HG03196 (cell line): ENCODE data around the gene SARM1.

Experiments used
- ATAC-seq: cut with Tn5 transposase; IDR thresholded peaks from one replicate; pipeline ENCODE4 v1.9.1; 2021; ENCODE audit not compliant: unreplicated experiment

SARM1 gene

DNA sequence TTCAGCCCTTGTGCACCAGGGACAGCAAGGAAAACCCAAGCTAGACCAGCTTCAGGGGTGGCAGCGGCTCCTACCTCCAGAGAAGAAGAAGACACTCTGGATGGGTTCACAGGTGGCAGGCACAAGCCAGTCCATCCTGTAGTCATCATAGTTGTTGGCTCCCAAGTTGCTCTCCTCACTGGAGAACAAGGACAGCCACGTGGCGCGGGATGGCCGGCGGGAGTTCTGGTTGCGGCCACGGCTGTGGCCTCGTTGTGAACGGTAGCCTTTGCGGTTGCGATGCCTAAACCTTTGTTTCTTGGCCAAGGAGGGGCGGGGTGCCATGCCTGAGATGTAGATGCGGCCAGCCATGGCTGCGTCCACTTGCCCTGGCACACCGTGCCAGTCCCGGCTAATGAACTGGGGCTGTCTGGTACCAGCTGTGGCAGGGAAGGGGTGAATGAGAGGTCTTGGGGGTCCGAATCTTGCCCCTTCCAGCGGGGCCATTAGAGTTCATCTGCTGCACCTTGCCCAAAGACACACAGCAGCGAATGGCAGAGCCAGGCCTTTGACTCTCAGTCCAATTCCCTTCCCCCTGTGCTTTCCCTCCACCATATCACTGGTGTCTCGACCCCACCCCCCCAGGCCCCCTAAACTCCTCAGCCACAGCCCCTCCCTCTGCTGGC is 3.7 kb upstream of the SARM1 start:
- ATAC-seq: no peak

DNA sequence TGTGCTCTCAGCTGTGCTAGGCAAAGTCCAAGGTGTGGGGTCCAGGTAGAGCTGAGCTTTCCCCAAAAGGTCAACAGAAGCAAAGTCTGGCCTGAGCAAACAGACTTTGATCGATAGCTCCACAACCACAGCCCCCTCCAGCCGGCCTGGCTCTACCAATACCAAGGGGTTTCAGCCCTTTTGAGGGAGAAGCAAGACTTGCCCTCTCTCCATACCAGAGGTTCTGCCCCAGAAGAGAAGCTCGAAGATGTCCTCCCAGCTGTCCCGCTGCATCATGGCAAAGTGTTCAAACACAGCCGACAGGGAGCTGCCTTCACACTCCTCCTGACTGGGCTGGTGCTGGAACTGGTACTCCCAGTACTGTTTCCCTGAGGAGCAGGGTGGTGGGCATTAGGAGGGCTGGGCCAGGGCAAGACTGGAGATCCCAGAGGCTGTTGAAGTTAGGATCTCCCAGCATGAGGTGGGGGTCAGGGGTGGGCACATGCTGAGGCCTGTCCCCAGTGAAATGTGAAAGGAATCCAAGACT is 3.1 kb upstream of the SARM1 start:
- no peak for ATAC-seq

DNA sequence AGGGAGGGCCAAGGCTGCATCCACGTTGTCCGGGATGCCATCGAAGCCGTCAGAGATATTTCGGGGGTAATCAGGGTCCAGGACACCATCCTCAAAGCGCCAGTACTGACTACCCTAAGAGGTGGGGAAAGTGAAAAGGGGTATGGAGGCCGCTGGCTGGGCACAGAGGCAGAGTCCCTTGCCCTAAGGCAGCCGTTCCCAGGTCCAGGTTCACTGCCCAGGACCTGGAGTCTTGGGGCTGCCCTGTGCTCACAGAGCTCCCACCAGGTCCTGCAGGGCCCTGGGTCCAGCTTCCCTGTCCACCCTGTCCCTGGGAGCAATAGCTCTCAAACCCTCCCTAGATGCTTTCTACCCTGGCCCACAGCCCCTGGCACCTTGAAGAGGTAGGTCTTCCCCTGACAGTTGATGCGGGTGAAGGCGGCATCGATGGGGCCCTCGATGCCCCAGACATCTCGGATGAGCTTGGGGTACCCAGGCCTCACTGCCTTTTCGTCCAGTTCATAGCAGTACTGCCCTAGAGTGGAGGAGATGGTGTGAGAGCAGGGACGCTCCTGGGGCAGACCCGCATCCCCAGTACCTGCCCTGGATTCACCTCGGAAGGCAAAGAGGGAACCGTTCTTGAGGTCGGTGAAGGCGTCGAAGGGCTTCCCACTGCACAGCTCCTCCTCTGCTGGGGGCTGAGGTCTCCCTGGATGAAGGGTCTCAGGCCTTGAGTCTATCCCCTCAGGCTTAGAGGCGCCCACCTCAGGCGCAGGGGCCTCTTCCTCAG is 2.4 kb upstream of the SARM1 start:
- no peak for ATAC-seq

DNA sequence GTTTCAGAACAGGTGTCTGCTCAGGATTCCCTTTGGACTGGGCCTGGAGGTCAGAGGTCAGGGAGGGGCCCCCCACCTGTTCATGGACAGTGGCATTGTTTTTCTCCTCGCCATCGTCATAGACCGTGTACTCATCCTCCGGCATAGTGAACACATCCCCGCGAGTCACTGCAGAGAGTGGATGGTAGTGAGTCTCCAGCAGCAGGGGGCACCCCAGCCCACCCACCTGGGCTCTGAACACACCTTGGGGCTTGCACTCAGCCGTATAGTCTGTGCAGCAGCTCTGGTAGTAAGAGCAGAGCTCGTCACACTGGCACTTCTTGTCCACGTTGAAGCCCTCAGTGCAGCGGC is 1.8 kb upstream of the SARM1 start:
- ATAC-seq: no peak

DNA sequence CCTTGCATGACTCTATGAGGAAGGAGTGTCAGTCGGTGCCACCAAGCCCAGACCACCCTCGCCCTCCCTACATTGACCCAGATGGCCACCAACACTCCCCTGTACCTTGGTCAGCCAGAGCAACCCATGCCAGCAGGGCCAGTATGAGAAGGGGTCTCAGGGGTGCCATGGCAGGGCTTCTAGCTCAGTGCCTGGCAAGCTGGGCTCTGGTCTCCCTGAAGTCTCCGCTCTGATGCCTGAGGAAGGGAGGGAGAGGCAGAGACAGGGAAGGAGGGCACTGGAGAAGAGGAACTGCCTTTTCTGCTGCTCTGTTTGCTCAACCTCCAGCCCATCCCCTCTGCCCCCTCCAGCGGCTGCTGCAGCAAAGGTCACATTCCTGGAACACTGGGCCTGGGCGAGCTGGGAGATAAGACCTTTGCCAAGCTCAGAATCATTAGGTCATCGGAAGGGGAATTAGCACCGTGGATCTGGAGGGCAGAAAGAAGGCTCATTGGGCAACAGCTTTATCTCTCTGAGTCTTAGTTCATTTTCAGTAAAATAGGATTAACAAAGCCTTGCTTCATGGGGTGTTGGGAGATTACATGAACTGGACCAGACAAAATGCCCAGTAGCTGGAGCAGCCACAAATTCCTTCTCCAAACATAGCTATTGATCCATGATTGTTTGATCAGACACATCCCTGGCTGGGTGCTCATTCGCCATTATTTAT is 1.3 kb upstream of the SARM1 start, which contains the start of gene VTN:
Gene VTN, minus strand, starts transcription at position 273 of the 709 bp plus-strand sequence. Its CDS starts 104 bp downstream, at position 169.
- ATAC-seq: no peak

DNA sequence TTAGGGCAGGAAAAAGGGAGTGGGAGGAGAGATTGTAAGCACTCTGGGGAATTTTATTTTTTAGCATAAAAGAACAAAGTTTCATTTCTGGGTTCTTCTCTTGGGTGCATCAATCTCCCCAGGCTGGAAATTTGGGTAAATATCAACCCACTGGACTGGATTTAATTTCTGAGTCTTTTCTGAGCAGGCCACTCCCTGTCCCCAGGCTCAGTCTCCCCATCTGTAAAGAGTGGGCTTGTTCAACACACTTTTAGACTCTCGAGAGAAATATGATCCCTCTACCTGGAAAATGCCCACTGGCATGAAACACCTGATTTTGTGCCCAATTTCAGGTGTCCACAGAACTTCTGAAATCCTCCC is 770 bp upstream of the SARM1 start:
- no peak for ATAC-seq

DNA sequence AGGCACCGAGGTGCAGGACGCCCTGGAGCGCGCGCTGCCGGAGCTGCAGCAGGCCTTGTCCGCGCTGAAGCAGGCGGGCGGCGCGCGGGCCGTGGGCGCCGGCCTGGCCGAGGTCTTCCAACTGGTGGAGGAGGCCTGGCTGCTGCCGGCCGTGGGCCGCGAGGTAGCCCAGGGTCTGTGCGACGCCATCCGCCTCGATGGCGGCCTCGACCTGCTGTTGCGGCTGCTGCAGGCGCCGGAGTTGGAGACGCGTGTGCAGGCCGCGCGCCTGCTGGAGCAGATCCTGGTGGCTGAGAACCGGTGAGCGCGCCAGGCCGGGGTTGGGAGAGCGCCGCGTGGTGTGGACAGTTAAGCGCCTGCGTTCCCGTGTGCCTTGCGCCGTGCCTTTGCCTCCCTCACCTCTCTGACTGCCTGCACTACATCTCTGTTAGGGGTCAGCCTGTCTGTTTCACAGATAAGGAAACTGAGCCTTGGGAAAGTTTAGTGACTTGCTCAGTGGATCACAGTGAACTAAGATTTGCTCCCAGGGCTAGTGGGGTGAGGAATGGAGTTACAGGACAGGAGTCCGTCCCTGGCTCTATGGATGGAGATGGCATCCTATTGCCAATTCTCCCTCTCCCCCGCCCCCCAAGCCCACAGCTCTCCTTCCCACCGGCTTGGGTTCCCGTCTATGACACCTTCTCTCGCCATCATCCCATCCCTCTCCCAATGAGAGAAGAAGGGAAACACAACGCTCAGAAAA is 880 bp downstream of the SARM1 start:
- ATAC-seq: peak; percentile 13

DNA sequence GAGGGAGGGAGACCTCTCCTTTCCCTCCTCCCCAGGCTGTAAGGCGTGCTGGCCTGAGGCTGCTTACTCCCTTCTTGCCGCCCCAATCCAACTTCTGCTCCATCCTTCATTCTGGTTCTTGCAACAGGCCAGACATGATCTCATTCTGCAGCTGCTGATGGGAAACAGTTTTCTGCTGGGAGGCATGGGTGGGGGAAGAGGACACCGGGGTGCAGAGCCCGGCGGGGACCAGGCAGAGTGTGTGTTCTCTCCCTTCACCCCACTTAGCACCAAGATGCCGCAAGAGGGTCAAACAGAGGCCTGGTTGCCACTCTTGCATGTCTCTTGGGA is 1.4 kb downstream of the SARM1 start:
- ATAC-seq: no peak

DNA sequence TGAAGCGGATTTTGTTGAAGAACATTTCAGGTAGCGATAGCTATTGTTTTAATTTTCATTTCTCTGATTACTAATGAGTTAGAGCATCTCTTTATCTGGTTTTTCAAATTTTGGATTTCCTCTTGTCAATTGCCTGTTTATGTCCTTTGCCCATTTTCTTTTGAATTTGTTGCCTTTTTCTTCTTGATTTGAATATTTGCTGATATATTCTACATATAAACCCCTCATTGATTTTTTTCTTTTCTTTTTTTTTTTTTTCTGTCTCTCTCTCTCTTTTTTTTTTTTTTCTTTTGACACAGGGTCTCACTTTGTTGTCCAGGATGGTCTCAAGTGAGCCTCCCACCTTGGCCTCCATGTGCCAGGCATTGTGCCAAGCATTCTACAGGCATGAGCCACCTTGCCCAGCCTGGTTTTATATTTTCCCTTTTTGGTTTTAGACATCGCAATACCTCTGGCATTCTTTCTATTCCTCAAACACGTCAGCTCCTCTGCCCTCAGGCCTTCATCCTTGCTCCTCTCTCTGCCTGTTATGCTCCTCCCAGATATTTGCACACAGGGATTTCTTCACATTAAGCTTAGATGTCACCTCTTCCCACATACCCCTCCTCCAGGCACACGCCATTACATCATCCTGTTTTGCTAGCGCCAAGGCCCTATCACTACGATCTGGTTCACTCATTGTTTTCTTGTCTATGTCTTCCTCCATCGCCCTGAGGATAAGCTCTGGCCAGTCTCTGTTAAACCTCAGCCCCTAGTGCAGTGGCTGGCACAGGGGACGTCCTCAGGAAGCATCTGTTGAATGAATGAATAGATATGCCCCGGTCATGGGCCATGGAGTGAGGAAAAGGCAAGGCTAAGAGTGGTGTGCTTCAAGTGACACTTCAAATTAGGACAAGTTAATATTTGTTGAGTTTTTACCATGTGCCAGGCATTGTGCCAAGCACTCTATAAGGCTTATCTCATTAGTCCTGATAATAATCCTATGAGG is 8.6 kb downstream of the SARM1 start:
- ATAC-seq: no peak

DNA sequence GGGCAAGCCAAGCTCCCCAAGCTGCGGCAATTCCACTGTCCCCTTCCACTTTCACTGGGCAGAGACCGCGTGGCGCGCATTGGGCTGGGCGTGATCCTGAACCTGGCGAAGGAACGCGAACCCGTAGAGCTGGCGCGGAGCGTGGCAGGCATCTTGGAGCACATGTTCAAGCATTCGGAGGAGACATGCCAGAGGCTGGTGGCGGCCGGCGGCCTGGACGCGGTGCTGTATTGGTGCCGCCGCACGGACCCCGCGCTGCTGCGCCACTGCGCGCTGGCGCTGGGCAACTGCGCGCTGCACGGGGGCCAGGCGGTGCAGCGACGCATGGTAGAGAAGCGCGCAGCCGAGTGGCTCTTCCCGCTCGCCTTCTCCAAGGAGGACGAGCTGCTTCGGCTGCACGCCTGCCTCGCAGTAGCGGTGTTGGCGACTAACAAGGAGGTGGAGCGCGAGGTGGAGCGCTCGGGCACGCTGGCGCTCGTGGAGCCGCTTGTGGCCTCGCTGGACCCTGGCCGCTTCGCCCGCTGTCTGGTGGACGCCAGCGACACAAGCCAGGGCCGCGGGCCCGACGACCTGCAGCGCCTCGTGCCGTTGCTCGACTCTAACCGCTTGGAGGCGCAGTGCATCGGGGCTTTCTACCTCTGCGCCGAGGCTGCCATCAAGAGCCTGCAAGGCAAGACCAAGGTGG is 9.8 kb downstream of the SARM1 start:
- no peak for ATAC-seq

DNA sequence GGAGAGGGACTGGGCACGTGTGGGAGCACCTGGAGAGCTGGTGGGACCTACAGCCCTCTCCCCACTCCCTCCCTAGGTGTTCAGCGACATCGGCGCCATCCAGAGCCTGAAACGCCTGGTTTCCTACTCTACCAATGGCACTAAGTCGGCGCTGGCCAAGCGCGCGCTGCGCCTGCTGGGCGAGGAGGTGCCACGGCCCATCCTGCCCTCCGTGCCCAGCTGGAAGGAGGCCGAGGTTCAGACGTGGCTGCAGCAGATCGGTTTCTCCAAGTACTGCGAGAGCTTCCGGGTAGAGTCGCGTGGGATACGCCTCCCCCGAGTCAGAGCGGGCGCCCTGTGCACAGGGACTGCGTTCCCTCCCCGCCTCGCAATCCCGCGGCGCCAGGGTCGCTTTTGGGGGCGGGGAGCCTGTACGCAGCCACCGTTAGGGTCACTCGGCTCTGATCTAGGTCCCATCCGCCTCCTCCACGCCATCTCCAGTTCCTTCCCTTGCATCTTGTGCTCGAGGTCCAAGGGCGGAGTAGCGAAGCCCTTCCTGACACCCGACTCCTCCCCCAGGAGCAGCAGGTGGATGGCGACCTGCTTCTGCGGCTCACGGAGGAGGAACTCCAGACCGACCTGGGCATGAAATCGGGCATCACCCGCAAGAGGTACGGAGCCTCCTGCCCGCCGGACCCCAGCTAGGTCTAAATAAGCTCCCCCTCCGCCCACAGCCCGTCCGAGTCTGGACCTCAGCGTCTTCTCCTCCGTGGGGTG is 13.0 kb downstream of the SARM1 start:
- ATAC-seq: peak; percentile 55

DNA sequence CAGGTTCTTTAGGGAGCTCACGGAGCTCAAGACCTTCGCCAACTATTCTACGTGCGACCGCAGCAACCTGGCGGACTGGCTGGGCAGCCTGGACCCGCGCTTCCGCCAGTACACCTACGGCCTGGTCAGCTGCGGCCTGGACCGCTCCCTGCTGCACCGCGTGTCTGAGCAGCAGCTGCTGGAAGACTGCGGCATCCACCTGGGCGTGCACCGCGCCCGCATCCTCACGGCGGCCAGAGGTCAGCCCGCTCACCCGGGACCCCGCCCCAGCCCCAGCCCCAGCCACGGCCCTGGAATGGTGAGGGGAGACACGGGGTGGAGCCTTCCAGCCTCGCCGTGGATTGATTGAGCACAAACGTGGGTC is 13.5 kb downstream of the SARM1 start:
- peak; percentile 9 for ATAC-seq

DNA sequence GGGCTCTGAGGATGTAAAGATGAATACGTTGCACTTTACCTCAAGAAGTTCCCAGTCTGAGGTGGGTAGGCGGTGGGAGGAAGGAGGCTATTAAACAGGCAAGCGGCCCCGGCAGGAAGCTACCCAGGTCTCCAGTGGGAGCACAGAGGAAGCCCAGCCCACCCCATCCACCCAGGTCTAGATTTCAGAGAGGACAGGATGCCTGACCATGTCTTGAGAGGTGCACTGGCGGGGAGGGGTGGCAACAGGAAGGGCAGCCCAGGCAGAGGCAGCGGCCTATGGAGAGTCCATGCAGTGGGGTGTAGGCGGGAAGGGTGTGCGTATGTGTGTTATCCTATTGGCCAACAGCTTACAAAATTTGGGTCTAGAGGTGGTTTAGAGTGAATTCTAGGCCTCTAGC is 13.9 kb downstream of the SARM1 start:
- ATAC-seq: no peak

DNA sequence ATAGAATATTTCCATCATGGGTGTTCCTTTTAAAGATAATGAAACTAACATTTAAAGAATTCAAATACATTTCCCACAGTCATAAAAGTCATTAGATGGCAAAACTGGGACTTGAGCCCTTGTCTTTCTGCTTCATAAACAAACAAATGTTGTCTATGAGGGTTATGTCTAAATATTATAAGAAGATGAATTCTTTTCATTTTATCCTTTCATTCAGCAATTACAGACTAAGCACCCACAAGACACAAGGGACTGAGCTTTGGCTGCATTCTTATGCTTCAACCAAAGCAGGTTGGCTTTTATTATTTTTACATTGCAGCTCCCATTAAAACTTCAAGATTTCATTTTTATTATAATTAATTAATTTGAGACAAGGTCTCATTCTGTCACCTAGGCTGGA is 14.9 kb downstream of the SARM1 start:
- ATAC-seq: no peak

DNA sequence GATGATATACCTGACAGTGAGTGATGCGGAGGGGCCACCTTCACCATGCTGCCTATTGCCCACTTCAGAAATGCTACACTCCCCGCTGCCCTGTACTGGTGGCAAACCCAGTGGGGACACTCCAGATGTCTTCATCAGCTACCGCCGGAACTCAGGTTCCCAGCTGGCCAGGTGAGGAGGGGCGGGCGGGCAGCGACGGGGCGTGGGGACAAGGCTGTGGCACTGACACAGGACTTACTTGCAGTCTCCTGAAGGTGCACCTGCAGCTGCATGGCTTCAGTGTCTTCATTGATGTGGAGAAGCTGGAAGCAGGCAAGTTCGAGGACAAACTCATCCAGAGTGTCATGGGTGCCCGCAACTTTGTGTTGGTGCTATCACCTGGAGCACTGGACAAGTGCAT is 16.6 kb downstream of the SARM1 start:
- ATAC-seq: no peak

DNA sequence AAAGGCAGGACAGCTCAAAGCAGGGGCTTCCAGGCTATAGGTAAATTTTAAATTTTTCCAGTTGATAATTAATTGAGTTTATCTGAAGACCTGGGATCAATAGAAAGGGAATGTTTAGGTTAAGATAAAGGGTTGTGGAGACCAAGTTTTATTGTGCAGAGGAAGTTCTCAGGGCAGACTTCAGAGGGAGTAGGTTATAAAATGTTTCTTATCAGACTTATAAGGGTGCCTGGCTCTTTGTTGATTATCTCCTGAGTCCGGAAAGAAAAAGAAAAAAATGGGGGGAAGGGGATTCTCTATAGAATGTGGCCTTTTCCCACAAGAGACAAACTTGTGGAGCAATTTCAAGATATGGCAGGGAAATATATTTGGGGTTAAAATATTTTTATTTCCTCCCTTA is 18.6 kb downstream of the SARM1 start:
- ATAC-seq: no peak

DNA sequence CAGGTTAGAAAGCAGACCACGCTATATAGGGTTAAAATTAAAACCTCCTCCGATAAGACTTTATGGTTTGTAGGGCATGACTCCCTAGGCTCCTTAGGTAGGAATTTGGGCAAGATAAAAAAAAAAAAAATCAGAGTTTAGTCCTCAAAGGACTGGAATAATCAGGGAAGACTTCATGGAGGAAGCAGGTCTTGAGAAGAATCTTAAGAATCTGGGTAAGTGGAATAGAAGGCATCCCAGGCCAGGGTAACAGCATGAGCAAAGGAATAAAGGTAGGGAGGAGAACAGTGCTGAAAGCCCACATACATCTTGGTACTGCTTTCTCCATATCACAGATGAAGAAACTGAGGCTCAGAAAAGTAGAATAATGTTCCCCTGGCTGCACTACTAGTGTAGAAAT is 19.1 kb downstream of the SARM1 start:
- no peak for ATAC-seq

DNA sequence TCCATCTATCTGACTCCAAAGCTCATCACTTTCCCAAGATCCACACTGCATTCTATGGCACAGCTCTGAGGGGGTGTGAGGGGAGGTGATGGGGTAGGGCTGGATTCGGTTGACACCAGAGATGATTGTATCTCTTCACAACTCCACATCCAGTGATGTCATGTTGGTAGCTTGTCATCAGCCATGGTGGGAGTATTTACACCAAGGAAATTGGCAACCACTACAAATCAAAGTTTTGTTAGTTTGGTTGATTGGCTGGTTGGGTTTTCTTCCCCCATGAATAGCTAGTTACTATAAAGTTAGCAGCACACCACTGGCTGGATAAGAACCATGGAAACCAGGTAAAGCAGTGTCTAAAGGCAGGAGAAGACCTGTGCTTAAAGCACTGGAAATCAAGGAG is 19.5 kb downstream of the SARM1 start:
- ATAC-seq: no peak

DNA sequence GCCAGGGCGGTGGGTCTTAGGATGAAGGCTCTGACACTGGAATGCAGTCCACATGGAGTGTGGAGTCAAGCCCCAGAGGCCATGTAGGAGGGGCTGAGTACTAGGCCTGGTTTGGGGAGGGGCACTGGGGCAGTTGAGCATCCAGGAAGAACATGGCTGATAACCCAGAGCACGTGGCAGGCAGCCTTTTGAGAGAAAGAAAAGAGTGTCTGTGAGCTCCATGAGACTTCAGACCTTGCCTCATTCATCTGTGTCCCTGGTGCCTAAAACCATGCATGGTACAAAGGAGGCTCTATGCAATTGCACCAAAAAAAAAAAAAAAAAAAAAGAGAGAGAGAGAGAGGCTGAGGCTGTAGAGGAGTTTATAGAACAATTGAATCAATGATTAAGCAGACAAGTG is 19.9 kb downstream of the SARM1 start:
- ATAC-seq: no peak
